HG03064 (cell line): ENCODE results near the gene RNF121.

Source experiments
- ATAC-seq: cut with Tn5 transposase; IDR thresholded peaks from one replicate; pipeline ENCODE4 v1.9.1; 2021; ENCODE audit warnings: low read depth; ENCODE audit not compliant: unreplicated experiment

Gene RNF121

DNA sequence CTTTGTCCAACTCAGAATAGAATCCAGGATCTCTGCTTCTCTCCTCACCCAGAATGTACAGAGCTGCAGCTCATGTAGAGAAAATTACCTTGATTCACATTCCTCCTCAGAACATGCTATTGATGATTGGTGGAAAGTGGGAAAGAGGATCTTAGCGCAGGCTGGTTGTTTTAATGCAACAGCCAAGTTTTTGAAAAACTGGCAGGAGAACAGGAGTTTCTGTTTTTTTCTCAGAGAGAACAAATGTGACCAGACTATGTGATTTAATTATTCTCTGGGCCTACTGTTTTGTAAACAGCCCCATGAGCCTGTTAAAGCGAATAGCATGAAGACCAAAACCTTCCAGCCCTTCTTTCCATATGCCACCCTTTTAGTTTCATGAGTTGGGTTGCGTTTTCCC, 50.8 kb downstream of the RNF121 start:
- no peak for ATAC-seq

GRCh38 chr11:71986131-71986530, 57.3 kb downstream of the RNF121 start:
- ATAC-seq, result no peak

DNA sequence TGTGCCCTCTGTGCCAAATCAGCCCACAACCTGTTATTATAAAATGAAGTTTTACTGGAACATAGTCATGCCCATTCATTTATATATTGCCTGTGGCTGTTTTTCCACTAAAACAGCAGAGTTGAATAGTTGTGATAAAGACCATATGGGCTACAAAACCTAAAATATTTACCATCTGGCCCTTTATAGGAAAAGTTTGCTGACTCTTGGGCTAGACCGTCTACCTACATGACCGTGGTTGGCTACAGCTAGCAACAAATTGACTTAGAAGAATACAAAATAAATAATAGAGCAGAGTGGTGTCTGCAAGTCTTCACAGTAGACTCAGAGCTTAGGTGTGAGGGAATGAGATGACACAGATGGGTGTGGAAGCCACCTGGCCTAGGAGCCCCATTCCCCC, 58.7 kb downstream of the RNF121 start:
- no peak for ATAC-seq

DNA sequence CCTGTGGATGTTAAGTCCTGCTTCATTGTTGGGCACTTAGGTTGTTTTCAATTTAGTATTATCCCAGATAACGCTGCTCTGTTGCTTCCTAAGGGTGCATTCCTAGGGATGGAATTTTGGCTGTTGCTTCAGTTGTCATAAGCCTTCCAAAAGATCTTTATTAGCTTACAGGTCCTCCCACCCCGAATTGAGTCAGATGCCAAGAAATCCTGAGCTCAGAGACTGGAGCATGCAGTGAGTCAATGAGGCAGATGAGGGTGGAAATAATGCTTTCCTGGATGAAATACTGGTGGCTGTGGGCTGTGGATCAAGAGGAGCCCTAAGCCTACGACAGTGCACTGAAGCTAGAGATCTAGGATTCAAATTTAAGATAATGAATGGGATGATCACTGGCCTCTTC, 59.2 kb downstream of the RNF121 start:
- no peak for ATAC-seq

DNA sequence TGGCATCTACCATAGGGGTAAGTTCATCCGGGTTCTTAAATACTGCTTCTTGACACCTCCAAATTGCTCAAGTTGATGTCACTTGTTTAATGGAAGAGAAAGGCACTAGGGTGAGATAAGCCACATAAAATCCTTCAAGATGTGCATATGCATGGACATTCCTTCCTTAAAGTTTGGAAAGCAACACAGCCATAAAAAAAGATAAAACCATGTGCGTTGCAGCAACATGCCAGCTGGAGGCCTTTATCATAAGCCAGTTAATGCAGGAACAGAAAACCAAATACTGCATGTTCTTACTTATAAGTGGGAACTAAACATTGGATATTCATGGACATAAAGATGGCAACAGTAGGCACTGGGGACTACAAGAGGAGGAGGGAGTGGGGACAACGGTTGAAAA, 61.9 kb downstream of the RNF121 start:
- ATAC-seq, result no peak

DNA sequence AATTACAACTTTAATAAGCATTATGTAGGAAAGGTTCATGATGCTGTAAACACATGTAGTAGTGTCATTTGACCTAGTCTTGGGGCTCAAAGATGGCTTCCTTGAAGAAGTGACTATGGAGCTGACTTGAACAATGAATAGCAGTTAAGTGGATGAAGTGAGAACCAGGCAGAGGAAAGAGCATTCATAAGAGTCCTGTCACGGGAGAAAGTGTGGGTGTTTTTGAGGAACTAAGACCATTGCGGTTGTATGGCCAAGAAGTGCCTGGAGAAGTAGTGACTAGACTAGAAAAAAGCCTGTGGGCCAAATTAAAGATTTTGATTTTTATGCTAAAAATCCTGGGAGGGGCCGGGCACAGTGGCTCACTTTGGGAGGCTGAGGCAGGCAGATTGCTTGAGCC, 62.6 kb downstream of the RNF121 start:
- no peak for ATAC-seq

GRCh38 chr11:71992136-71992730, 63.4 kb downstream of the RNF121 start:
- no peak for ATAC-seq

- ATAC-seq, result no peak
Measured at GRCh38 chr11:71994786-71995185, 65.9 kb downstream of the RNF121 start.

DNA sequence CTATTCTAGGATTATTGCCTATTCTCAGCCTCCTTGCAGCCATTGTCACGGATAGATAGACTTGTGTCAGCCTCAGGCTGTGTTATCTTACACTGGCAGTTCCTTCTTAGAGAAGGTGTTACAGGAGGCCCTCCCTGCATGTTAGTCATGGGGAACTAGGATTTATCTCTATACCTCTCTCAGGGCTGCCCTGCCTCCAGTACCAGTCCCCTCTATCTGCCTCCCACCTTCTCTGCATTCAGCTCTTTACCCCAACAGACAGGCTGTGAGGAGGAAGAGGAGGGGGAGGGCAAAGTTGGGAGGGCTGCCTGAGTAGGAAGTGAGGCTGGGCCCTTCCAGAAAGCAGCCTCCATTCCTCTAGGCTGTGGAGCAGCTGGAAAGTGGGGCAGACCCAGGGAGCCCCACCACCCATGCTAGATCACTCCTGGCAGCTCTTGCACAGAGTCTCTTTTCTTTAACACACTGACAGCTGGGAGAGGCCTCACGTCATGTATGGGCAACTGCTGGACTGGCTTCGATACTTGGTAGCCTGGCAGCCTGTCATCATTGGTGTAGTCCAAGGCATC, 67.0 kb downstream of the RNF121 start:
- no peak for ATAC-seq

DNA sequence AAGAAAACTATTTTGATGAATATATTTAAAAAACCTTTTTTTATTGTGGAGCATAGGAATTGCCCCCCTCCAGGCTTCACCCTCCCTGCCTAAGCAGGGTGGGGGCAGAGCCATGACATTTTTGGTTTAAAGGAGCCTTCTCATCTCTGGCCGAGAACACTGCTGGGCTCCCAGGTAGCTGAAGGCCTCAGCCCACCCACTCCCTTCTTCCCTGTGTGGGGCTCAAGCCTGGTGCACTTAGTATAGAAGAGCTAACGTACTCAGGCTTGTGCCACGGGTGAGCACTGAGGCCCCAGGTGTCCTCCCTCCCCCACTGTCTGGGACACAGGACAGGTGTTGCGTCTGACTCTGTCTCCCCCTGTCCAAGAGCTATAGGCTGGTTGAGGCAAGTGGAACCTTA, 67.7 kb downstream of the RNF121 start:
- no peak for ATAC-seq

- ATAC-seq, result no peak
Measured at GRCh38 chr11:71996946-71997345, 68.1 kb downstream of the RNF121 start.

DNA sequence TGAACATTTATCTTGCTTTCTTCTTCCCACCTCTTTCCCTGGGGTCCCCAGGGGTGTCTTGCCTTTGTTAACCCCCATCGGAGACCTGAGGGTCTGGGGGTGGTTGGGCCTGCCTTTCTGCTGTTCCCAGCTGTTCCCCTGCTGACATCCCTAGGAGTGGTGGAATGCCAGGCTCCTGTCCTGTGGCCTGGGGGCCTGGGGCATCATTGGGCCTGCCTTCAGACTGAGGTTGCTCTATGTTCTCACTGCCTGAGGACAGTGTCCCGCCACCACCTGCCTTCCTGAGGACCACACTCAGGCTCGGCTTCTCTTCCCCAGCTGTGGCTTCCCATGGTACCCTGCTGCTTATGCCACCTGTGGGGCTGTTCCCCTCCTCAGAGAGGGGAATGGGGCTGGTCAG, 68.7 kb downstream of the RNF121 start:
- ATAC-seq, result no peak

GRCh38 chr11:71998061-71998460, 69.2 kb downstream of the RNF121 start:
- ATAC-seq, result no peak

DNA sequence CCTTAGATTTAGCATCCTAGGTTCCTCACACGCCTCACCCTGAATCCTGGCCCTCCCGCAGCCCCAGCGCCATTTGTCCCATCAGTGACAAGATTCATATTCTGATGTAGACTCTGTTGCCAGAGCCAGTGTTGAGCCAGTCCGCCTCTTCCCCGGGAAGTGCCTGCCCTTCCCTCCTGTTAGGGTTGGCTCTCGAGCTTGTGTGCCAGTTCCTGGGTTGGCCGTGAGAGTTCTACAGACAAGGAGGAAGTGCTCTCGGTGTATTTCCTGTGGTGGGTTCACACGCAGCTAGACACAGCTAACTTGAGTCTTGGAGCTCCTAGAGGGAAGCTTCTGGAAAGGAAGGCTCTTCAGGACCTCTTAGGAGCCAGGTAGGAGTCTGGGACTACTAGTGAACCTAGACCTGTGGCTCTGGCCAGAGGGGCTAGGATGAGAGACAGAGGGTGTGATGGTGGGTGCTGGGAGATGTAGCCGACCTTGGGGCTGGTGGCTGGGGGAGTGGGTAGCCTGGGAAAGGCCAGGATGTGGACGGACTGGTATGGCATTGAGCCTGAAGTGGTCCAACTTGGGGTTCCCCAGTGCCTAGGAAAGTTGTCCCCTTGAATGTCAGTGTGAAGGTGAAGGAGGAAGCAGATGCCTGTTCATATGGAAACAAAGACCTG, 69.9 kb downstream of the RNF121 start, which contains the start of gene IL18BP:
IL18BP (plus strand) TSS at position 261 of the 662 bp plus-strand sequence. CDS start 1,076 bp downstream, outside the sequence.
- no peak for ATAC-seq

GRCh38 chr11:71999362-71999761, 70.5 kb downstream of the RNF121 start:
- ATAC-seq, result no peak

DNA sequence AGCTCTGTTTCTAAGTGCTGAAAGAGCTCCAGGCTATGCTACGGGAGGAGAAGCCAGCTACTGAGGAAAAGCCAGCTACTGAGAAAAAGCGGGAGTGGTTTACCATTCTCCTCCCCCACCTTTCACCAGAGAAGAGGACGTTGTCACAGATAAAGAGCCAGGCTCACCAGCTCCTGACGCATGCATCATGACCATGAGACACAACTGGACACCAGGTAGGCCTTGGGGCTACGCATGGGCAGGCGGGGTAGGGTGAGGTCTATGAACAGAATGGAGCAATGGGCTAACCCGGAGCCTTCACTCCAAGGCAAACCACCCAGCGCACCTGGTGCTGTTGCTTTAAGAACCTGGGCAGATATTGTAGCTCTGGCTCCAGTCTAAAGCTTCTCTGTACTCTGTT, 71.0 kb downstream of the RNF121 start:
- no peak for ATAC-seq

DNA sequence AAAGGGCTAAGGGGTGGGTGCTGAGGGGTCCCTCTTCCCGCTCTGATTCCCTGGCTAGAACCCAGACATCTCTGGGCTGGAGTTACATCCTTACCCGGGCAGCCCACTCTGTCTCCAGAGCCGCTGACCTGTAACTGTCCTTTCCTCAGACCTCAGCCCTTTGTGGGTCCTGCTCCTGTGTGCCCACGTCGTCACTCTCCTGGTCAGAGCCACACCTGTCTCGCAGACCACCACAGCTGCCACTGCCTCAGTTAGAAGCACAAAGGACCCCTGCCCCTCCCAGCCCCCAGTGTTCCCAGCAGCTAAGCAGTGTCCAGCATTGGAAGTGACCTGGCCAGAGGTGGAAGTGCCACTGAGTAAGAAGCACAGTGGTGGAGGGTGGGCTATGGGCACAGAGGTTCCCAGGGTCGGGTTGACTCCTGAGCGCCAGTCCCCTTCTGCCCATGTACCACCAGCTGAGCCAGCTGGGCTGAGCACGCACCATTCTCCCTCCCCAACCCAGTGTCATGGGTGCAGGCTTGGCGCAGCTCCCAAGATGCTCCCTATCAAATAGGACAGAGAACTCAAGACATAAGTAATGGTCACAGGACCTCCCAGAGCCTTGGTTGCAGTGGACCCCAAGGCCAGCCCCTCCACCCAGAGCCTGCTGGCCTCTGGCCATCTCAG, 71.5 kb downstream of the RNF121 start:
- no peak for ATAC-seq

DNA sequence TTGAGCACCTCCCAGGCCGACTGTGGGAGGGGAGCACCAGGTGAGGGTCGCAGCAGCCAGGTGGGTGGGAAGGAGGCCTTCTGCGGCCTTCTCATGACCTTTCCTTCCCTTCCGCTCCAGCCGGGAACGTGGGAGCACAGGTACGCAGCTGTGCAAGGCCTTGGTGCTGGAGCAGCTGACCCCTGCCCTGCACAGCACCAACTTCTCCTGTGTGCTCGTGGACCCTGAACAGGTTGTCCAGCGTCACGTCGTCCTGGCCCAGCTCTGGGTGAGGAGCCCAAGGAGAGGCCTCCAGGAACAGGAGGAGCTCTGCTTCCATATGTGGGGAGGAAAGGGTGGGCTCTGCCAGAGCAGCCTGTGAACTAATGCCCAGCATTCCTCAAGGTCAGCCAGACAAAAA, 72.4 kb downstream of the RNF121 start:
- ATAC-seq, result no peak

DNA sequence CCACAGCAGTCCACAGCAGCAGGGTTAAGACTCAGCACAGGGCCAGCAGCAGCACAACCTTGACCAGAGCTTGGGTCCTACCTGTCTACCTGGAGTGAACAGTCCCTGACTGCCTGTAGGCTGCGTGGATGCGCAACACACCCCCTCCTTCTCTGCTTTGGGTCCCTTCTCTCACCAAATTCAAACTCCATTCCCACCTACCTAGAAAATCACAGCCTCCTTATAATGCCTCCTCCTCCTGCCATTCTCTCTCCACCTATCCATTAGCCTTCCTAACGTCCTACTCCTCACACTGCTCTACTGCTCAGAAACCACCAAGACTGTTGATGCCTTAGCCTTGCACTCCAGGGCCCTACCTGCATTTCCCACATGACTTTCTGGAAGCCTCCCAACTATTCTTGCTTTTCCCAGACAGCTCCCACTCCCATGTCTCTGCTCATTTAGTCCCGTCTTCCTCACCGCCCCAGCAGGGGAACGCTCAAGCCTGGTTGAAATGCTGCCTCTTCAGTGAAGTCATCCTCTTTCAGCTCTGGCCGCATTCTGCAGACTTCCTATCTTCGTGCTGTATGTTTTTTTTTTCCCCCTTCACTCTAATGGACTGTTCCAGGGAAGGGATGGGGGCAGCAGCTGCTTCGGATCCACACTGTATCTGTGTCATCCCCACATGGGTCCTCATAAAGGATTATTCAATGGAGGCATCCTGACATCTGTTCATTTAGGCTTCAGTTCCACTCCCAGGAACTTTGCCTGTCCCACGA, 73.2 kb downstream of the RNF121 start:
- ATAC-seq, result no peak

DNA sequence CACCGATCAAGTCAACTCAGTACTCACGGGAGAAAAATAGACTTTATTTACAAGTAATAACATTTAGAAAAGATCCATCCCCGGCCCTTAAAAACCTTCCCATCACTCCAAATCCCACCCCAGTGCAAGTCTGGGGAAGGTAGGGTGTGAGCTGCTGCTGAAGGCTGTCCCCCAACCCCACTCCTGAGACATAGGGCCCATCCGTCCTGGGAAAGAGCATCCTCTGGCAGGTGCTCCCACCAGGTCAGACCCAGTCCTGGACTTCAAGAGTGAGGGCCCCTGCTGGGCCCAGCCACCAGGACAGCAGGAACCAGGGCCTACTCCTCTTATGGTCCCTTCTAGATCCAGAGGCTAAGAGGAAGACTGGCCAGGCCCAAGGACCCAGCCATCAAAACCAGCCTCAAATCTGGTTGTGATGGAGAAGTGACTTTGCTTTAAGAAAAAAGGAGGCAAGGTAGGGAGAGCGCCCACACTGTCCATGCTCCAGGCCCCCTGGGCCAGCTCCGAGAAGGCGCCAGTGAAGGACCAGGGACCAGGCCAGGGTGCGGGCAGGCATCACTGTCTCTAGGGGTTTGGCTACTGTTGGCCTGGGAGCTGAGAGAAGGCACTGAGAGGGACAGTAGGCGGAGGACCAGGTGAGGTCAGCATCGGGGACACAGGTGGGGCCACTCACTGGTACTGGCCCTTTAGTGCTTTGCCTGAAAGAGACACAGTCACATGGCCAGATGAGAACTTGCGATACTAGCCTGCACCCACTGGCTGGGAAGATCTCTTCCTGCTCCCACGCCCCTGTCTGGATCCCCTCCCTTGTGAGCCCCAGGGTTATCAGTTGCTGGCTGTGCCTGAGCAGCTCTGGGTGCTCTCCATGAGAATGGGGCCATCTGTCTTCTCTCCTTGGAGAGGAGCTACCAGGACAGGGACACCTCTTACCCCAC, 74.3 kb downstream of the RNF121 start:
- no peak for ATAC-seq
